HG03460 (cell line): ENCODE results near the gene PANK2.
"Not testable (repeated sequence)": the region's sequence is repeated elsewhere in the genome, so short reads cannot be mapped to it uniquely, and the experiment has no call there.

ENCODE experiments used
- ATAC-seq: cut with Tn5 transposase; IDR thresholded peaks from one replicate; pipeline ENCODE4 v1.9.1; 2021; ENCODE audit not compliant: unreplicated experiment

Gene PANK2

DNA sequence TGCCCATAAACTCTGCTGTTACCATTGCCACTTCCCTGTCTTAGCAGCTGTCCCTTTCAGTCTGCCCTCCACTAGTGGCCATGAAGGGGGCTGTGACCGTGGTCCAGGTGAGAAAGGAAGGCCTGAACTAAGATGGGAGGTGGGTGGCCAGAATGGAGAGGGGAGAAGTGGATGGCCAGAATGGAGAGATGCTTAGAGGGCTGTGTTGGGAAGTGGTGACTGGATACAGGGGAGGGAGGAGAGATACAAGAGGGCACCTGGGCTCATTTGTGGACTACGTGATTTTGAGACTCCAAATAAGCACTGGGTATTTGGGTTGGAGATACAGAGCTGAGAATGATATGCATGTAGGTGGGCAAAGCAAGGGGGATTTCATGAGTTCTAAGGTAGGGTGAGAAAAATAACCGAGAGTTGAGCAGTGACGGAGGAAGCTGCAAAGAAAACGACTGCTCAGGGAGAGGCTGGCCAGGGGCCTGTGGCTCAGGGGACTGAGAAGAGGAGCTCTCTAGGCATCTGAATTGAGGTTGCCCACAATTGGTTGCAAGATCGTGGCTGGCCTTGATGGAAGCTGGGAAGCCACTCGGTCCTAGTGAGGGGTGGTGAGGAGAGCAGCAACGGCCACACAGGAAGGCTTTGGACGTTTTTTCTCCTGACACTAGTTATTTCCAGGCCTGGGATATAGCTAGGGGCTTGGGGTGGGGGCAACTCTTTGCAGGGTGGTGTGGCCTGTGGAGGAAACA lies 36.9 kb downstream of the PANK2 start:
- no peak for ATAC-seq

DNA sequence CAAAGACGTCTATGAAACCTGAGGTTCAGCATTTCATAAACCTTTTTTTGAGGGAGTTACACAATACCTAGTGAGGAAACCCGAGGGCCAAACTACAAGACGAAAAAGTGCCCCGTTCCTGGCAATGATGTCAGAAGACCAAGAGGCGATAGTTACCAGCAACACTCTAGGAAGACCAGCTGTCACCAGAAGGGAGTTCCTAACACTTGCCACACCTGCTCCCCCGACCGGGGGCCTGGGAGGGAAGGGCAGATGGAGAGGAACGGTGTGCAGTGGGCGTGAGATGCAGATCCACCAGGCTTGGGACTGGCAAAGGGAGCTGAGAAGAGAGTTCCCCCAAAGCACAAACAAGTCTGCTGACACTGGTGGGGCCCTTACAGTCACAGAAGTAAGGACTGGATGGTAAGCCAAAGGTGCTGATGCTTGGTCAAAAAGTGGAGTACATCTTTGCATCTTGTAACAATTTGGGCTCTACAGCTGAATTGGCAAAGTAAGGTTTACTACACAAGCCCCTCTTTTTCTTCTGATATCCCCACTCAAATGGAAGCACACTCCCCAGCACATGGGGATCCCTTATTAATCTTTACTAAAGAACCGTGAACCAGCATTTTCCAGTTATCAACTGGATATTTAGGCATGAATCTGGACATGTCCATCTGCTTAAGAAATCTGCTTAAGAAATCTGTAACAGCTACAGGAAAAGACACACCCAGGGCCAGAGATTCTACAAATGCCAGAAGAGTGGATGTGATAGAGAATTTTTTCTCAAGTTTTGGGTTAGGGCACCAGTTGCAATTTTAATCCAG lies 38.5 kb downstream of the PANK2 start:
- no peak for ATAC-seq

DNA sequence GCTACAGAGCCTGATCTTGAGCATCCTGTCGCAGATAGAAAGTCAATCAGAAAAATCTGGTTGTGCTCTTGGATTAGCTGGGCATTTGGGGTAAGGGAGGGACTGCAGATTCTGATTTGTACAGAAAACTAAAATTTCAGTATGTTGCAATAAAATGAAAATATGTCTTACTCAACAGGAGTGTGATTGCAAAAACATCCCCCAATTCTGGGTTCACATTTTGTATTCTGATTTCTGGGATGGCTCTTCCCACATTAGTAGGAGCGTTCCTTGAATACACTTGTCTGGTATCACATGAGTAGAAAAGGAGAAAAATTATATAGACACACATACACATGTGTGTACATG lies 40.5 kb downstream of the PANK2 start:
- no peak for ATAC-seq

DNA sequence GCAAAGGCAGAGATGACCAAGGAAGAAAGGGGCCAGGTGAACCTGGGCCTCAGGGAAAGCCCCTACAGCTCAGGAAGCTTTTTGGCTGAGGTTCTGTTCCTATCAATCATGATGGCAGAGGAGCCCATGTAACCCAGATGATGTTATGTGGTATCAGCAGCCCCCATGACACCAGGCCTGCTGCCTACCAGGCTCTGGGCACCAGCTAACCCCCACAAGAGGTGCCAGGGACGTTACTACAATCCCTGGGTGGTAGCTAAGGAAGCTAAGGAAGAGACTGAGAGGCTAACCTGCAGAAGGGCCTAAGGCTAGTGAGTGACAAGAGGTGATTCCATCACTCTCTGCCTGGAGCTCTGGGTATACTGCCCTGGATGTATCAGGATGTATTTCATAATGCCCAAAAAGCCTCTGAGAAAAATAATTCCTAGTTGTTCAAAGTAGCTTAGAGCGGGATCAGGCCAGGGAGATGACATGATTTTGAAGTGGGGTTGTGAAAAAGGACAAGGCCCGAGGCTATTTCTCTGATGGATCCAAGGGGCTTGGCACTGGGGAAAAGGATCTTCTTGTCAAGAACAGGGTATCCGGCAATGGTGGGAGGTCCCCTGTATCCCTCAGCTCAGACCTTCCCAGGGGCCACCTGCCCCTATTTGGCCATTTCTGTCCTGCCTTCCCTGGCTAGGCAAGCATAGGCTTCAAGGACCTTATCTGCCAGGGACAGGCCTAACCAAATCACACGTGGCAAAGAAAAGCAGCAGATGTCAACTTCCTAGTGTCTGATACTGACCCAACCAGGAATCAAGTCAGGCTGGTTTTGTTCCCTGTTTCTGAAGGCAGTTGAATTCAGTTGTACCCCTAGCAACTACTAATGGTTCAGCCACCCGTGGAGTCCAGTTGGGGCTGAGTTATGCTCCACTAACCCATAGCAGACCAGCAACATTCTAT lies 41.3 kb downstream of the PANK2 start:
- ATAC-seq, result no peak

DNA sequence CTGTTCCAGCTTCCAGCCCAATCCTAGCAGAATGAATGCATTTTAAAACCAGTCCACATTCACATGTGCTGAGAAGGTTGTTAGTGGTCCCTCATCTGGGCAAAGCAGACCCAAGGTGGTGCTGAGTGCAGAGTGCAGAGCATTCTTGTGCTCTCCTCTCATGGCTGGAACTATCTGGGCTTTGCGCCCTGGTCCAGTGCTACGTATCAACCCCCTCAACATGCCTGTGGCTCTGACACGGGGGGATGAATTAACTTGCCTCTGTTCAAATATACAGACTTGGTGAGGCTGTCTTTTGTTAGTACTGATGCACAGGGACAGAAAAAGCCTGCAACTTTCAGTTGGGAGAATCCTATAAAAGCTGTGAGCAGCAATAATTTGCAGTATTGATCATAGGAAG lies 42.5 kb downstream of the PANK2 start:
- no peak for ATAC-seq

DNA sequence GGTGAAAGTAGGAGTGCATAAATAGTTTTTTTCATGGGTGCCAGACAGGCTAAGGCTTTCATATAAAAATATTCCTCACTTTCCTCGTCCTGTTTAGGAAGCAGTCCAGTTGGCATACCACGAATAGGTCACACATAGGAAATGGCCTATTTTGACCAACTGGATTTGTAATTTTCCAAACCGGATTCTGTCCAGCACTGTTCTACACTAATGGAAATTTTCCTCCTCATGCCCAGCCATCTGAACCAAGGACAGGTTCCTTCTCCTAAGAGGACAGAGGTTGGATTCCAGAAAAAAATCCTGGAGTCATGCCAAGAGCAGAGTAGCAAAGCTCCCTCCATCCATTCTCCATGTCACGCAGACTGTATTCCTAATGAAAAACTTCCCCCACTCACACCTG lies 43.1 kb downstream of the PANK2 start:
- no peak for ATAC-seq

DNA sequence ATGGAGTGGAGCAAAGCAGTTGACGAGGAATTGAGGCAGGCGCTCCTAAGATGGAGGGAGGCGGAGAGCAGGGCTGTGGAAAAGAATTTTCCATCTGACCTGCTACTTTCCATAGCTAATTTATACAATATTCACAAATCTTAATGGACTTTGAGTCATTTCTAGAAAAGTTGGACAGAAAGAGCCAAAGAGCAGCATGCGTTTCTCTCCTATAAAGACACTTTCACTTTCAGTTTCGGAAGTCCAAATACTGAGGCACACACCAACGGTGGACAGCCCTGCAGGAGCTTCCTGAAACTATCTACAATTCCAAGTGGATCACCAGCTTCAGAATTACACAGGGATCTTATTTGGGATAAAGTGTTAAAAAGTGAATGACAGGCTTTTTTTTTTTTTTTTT lies 43.5 kb downstream of the PANK2 start:
- no peak for ATAC-seq

DNA sequence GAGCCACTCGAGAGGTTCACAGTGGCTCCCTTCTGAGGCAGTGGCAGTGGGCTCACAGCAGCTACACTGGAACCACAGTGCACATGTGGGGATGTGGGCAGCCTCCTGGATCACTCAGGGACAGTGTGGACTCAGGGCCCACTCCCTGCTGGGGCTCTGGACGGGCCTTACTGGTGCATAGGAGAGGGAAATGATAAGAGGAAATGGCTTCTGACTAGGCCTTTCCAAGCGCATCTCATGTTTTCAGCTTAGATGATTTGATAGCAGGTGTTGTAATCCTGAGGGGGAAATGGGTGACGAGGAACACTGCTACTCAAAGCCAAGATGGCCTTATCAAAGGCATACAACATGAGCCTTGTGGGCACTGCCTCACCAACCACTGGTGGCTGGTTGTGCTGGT lies 44.0 kb downstream of the PANK2 start:
- no peak for ATAC-seq

DNA sequence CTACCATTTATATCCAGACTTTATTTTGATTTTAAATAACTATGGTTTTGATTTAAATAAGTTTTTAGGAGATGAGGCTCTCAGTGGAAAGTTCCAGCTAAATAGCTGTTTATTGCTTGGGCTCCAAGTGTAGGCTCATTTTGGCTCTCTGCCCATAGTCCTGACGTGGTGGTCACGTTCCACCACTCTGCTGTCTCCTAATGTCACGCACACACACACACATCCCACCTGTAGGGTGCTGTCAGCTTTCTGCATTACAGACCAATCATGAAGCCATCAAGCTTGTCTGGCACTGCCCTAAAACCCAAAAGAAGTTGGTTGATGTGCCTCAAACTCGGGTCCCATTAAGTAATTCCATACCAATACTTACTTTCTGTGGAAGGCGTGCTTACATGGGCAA lies 45.4 kb downstream of the PANK2 start:
- ATAC-seq, result no peak

DNA sequence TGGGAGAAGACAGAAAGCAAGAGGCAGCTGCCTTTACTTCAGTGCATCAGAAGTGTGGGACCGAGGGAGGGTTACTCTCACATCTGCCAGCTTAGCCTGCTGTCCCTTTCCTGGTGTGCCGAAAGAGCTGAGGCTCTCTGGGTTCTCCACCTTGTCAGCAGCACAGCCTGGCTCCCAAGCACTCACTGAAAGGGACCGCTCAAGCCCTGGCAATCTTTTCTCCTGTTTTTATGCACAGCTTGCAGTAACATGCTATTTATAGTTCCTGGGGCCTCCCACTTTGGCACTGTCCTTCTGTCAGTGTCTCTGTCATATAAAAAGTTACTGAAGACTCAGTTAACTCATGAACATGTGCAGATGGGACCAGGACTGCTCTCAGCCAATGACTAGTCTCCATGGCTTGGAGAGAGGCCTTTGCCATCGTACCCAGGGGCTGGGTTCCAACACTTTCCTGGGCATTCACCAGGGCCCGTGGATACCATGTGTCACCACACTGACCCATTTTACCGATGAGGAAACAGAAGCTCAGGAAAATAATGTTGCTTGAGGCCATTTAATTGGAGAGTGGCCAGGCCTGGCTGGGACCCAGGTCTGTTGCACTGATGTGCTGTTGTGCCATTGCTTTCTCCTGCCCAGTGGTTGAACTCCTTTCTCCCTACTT lies 46.2 kb downstream of the PANK2 start:
- no peak for ATAC-seq

DNA sequence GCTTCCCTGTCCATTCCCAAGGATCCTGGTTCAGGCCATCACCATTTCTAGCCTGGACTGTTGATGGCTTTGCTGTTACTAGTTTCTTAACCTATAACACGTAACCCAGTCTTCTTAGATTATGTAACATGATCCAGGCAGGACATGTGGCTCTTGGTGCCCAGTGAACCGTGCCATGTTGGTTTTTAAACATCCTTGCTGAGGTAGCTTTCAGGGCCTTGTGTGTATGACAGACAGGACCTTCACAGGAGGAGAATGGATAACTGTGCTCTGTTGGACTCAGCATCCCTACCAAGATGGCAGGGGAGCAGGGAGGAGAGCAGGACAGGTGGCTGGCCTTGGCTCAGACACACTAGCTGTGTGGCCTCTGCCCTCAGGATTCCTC lies 46.8 kb downstream of the PANK2 start:
- ATAC-seq, result no peak

DNA sequence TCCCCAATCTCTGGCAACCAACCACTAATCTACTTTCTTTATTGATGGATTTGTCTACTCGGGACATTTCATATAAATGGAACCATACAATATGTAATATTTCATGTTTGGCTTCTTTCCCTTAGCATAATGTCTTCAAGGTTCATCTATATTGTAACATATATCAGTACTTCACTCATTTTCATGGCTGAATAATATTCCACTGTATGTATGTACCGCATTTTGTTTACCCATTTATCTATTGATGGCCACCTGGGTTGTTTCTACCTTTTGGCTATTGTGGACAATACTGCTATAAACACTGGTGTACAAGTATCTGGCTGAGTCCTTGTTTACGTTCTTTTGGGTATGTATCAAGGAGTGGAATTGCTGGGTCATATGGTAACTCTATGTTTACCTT lies 48.4 kb downstream of the PANK2 start:
- no peak for ATAC-seq

DNA sequence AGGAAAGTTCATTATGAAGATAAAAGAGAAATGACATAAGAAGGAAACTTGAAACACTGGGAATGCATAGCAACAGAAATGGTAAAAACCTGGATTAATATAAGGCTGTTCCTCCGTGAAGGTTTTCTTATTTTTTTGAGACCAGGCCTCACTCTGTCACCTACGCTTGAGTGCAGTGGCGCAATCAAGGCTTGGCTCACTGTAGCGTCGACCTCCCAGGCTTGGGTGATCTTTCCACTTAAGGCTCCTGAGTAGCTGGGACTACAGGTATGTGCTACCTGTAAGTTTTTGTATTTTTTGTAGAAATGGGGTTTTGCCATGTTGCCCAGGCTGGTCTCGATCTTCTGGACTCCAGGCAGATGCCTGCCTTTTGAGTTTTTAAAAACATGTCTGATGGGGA lies 51.7 kb downstream of the PANK2 start:
- no peak for ATAC-seq

DNA sequence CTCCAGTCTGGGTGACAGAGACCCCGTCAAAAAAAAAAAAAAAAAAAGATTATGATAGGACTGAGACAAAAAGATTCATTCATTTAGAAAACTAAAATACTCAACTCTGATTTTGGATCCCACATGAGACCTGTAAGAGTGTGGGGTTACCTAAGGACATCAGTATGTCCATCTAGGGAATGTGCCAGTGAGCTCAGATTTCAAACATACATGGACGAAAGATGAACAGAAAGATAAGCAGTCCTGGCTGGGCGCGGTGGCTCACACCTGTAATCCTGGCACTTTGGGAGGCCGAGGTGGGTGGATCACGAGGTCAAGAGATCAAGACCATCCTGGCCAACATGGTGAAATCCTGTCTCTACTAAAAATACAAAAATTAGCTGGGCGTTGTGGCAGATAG lies 57.5 kb downstream of the PANK2 start:
- ATAC-seq, result not testable (repeated sequence)

DNA sequence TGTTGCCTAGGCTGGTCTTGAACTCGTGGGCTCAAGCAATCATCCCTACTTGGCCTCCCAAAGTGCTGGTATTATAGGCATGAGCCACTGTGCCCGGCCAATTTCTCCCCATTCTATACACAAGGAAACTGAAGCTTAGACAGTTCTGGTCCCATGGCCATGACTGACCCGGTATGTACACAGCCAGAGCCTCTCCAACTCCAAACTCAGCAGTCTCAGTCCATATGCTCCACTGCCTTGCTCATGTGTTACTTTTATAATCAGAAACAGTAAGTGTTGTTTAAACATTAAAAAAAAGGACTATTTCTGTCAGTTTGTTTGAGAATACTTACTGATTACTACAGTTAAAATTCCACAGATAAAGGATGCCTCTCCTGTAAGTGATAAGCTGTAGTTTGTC lies 75.5 kb downstream of the PANK2 start:
- no peak for ATAC-seq

DNA sequence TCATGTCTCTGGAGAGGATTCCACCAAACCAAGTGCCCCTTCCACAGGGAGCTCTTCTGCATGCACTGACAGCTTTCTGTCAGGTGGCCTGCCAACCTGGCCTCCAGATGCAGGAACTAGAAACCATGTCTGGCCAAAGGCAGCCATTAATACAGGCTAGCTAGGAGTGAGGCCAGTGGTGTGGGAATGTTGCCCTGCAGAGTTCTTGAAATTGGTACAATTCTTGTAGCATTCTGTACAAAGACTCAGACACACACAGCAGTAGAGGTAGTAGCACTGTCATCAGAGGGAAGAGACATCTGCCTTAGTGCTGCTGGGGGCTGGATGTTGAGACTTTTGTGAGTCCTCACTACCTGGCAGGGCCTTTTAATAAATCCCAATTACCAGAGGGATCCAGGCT lies 77.4 kb downstream of the PANK2 start:
- ATAC-seq, result no peak

DNA sequence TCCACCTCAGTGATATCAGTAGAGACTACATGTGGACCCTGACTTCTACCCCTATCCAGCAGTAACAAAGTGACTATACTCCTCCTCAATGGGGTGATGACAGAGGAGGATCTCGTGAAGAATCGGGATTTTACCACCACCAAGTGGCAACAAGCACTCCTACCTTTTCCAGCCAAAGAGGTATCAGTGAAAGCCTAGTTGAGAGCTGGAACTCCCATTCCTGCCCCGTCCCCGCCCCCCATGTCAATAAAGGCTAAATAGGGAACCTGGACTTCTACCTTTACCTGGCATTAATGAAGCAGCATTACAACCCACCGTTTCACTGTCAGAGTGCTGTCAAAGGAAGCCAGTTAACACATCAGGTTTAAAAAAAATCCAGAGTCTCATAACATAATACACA lies 80.8 kb downstream of the PANK2 start:
- no peak for ATAC-seq

DNA sequence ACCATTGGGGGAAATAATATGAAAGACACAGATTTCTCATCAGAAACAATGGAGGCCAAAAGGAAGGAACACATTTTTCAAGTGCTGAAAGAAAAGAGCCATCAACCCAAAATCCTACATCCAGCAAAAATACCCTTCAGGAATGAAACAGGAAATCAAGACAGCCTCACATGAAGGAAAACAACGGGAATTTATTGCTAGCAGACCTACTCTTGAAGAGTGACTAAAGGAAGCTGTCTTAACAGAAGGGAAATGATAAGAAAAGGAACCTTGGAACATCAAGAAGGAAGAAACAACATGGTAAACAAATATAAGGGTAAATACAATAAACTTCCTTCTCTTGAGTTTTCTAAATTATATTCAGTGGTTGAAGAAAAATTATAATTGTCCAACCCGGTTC lies 82.0 kb downstream of the PANK2 start:
- no peak for ATAC-seq

DNA sequence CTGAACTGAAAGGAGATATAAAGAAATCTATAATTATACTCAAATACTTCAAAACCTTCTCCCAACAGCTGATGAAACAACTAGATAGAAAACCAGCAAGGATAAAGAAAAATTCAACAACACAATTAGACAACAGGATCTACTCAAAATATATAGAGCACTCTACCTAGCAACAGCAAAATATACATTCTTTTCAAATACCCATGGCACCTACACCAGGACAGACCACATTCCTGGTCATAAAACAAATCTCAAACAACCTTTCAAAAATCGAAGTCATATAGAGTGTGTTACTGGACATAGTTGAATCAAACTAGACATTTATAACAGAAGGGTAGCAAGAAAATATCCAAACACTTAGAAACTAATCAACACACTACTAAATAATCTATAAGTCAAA lies 83.0 kb downstream of the PANK2 start:
- ATAC-seq, result no peak

DNA sequence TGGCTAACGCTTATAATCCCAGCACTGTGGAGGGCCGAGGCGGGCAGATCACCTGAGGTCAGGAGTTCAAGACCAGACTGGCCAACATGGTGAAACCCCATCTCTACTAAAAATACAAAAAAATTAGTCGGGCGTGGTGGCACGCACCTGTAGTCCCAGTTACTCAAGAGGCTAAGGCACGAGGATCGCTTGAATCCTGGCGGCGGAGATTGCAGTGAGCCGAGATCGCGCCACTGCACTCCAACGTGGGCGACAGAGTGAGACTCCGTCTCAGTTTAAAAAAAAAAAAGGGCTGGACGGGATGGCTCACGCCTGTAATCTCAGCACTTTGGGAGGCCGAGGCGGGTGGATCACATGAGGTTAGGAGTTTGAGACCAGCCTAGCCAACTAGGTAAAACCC lies 83.4 kb downstream of the PANK2 start:
- ATAC-seq, result not testable (repeated sequence)

DNA sequence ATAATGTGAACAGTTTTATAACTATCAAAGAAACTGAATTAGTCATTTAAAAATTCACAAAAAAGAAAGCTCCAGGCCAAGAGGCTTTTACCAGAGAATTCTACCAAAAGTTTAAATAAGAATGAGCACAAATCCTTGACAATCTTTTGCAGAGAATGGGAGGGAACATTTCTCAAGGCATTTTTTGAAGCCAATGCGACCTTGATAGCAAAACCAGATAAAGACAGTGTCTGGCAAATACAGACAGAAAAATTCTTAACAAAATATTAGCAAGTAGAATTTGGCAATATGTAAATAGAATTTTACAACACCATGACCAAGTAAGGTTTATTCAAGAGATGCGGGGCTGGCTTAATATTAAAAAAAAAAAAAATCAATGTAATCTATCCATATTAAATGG lies 84.5 kb downstream of the PANK2 start:
- no peak for ATAC-seq
